ENCODE data around the gene HIPK2.

- TF ChIP-seq CTCF (conservative IDR thresholded peaks at IDR 0.05) = no peak
- TF ChIP-seq ZFX (IDR thresholded peaks at IDR 0.05) = no peak
Observed at GRCh38 chr7:139659922-139660316, 117.9 kb downstream of the HIPK2 start.
